Muscle layer of colon (tissue), 2 donors: ENCODE measurements around the gene PEAK3.

ENCODE experiments used
- H3K27ac ChIP-seq: one replicate; pipeline ENCODE4 v1.7.0; 2013; ENCODE audit warnings: low read depth, mild to moderate bottlenecking, low read length, moderate library complexity
- H3K27me3 ChIP-seq, 2 donors: one replicate each; pipeline ENCODE4 v1.7.0; 2013; ENCODE audit warnings: low read length in 2 of 2, mild to moderate bottlenecking in 2 of 2; ENCODE audit not compliant: insufficient read depth in 2 of 2, control insufficient read depth in 1 of 2
- H3K36me3 ChIP-seq: one replicate; pipeline ENCODE4 v1.7.0; 2013; ENCODE audit warnings: mild to moderate bottlenecking, low read length; ENCODE audit not compliant: insufficient read depth
- H3K4me1 ChIP-seq: one replicate; pipeline ENCODE4 v1.7.0; 2013; ENCODE audit warnings: mild to moderate bottlenecking, low read length; ENCODE audit not compliant: insufficient read depth
- H3K4me3 ChIP-seq, 2 donors: one replicate each; pipeline ENCODE4 v1.7.0; 2013; ENCODE audit warnings: low read length in 2 of 2, low read depth in 1 of 2, mild to moderate bottlenecking in 1 of 2, moderate library complexity in 1 of 2
- H3K9ac ChIP-seq: one replicate; pipeline ENCODE4 v1.7.0; 2013; ENCODE audit warnings: low read length
- H3K9me3 ChIP-seq: one replicate; pipeline ENCODE4 v1.7.0; 2013; ENCODE audit warnings: mild to moderate bottlenecking, low read length
- donor health status: abdominal sarcoma.
- donor health status: Adenocarcinoma of cecum.

PEAK3 gene

GRCh38 chr19:2296141-2296540 lies 14.2 kb upstream of the PEAK3 start:
- no peak overlapping the region for H3K9ac ChIP-seq
- no peaks in the 10 kb centered on the region for H3K36me3 ChIP-seq
- H3K9me3 ChIP-seq, result no peaks in the 10 kb centered on the region
- peaks cover 19% of the 10 kb centered on the region for H3K4me1 ChIP-seq
- no peak overlapping the region for H3K27ac ChIP-seq
- peaks cover 0 to 15% of the 10 kb centered on the region in 2 donors for H3K27me3 ChIP-seq
- H3K4me3 ChIP-seq, result no peak overlapping the region

DNA sequence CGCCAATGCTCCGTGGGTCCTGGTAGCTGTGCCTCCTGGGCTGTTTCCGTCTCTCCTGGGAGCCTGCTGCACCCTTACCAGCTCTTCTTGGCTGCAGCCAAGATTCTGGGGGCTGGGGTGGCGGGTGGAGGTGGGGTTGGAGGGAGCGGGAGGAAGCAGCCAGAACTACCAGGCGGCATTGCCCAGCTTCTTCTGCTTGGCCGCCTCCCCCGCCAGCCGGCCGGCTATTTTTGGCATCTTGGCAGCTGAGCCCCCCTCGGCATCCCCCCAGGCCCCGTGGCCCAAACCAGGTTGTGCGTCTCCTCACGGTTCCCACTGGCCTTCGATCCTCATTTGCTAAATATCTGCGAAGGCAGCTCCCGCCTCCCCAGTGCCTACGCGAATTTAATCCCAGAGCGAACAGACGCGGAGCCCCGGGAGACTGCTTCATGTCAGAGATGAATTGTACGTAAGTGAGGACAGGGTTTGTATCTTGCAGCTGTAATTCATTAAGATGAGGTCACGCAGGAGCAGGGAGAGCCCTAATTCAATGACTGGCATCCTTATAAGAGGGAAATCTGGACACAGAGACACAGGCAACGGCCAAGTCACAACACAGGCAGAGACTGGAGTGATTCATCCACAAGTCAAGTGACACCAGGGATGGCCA lies 12.8 kb upstream of the PEAK3 start:
- peak overlapping the region in 1 of 2 donors; percentile 32 for H3K4me3 ChIP-seq
- H3K9me3 ChIP-seq, result no peaks in the 10 kb centered on the region
- H3K9ac ChIP-seq, result peak overlapping the region; percentile 49
- peaks cover 31% of the 10 kb centered on the region for H3K4me1 ChIP-seq
- peaks cover 0 to 25% of the 10 kb centered on the region in 2 donors for H3K27me3 ChIP-seq
- peak overlapping the region; percentile 27 for H3K27ac ChIP-seq
- no peaks in the 10 kb centered on the region for H3K36me3 ChIP-seq

DNA sequence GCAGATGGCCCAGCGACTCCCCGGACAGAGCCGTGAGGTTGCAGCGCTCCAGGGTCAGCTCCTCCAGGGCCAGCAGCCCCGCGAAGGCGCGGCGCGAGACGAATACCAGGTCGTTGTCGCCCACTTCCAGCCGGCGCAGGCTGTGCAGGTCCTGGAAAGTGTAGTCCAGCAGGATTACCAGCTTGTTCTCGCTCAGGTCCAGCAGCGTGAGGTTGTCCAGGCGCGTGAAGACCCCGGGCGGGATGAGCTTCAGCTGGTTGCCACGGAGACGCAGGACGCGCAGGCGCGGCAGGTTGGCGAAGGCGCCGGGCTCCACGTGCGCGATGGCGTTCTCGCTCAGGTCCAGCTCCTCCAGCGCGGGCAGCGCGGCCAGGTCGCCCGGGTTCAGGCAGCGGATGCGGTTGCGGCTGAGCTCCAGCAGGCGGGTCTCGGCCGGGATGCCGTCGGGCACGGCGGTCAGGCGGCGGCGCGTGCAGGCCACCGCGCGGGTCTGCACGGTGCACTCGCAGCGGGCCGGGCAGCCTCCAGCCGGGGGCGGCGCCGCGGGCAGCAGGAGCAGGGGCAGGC lies 9.3 kb upstream of the PEAK3 start:
- Histone ChIP-seq H3K4me1 (peaks cover 31% of the 10 kb centered on the region), H3K36me3 (no peaks in the 10 kb centered on the region), H3K4me3 (peak overlapping the region in 1 of 2 donors; percentile 16), H3K27me3 (peaks cover 0 to 34% of the 10 kb centered on the region in 2 donors), H3K9me3 (no peaks in the 10 kb centered on the region), H3K9ac (no peak overlapping the region), H3K27ac (no peak overlapping the region)

DNA sequence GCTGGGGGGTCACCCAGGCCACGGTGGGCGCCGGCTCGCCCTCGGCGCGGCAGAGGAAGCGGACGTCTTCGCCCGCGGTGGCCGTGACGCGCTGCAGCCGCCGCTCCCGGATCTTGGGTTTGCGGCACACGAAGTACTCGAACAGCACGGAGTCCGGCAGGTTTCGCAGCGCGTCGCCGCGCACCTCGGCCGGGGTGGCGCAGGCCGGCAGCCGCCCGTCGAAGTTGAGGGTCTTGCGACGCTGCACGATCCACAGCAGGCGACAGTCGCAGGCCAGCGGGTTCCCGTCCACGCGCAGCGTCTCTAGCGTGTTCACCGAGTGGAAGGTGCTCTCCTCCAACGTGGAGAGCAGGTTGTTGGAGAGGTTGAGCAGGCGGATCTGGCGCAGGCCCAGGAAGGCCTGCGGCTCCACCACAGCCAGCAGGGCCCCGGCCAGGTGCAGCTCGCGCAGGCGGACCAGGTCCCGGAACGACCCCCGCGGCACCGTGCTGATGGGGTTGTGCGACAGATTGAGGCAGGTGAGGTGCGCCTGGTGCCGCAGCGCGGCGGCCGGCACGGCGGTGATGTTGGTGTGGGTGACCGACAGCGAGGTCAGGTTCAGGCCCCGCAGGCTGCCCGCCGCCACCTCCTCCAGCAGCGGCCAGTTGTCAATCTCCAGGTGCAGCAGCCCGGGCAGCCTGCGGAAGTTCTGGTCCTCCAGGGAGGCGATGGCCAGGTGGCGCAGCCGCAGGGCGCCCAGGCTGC lies 8.6 kb upstream of the PEAK3 start:
- peaks cover 30% of the 10 kb centered on the region for H3K4me1 ChIP-seq
- peak overlapping the region in 1 of 2 donors; percentile 16 for H3K4me3 ChIP-seq
- no peak overlapping the region for H3K27ac ChIP-seq
- H3K27me3 ChIP-seq, result peaks cover 0 to 34% of the 10 kb centered on the region in 2 donors
- H3K36me3 ChIP-seq, result no peaks in the 10 kb centered on the region
- H3K9me3 ChIP-seq, result no peaks in the 10 kb centered on the region
- no peak overlapping the region for H3K9ac ChIP-seq

- Histone ChIP-seq H3K9me3 (no peaks in the 10 kb centered on the region), H3K27me3 (peaks cover 0 to 34% of the 10 kb centered on the region in 2 donors), H3K9ac (no peak overlapping the region), H3K4me3 (no peak overlapping the region), H3K27ac (no peak overlapping the region), H3K36me3 (no peaks in the 10 kb centered on the region), H3K4me1 (peaks cover 23% of the 10 kb centered on the region)
These were observed 7.9 kb upstream of the PEAK3 start for GRCh38 chr19:2289714-2290435.

DNA sequence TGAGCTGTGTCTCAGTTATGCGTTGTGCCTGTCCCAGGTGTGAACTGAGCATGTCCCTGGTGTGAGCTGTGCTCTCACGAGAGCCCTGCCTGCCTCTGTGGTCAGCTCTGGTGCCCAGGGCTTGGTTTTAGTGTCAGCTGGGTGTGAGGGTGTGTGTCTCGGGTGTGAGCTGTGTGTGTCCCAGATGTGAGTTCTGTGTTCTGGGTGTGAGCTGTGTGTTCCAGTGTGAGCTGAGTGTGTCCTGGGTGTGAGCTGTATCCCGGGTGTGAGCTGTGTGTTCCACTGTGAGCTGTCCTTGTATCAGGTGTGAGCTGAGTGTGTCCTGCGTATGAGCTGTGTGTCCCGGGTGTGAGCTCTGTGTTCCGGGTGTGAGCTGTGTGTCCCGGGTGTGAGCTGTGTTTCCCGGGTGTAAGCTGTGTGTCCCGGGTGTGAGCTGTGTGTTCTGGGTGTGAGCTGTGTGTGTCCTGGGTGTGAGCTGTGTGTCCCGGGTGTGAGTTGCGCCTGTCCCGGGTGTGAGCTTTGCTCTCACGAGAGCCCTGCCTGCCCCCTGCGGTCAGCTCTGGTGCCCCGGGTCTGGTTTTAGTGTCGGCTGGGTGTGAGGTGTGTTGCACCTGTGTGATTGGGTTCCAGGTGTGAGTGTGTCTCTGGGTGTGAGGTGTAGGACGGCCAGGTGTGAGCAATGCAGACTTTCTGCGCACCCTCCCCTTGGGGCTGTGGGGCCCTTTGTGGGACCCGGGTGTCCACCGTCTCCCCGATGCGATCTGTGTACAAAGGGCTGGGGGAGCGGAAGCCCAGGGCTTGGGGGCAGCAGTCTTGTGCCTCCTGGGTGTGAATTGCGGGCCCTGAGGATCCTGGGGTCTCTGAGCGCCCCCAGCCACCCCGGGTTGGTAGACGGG lies 7.1 kb upstream of the PEAK3 start:
- H3K4me3 ChIP-seq, result no peak overlapping the region
- H3K27me3 ChIP-seq, result peaks cover 0 to 34% of the 10 kb centered on the region in 2 donors
- H3K9ac ChIP-seq, result no peak overlapping the region

GRCh38 chr19:2288338-2288817 lies 6.4 kb upstream of the PEAK3 start:
- no peaks in the 10 kb centered on the region for H3K36me3 ChIP-seq
- H3K4me1 ChIP-seq, result peaks cover 15% of the 10 kb centered on the region
- no peak overlapping the region for H3K9ac ChIP-seq
- no peaks in the 10 kb centered on the region for H3K9me3 ChIP-seq
- peaks cover 0 to 34% of the 10 kb centered on the region in 2 donors for H3K27me3 ChIP-seq
- H3K27ac ChIP-seq, result no peak overlapping the region
- H3K4me3 ChIP-seq, result no peak overlapping the region

More for the DNA sequence above, 7.1 kb upstream of the PEAK3 start:
- no peaks in the 10 kb centered on the region for H3K36me3 ChIP-seq
- no peaks in the 10 kb centered on the region for H3K9me3 ChIP-seq
- H3K27ac ChIP-seq, result no peak overlapping the region
- H3K4me1 ChIP-seq, result peaks cover 18% of the 10 kb centered on the region

DNA sequence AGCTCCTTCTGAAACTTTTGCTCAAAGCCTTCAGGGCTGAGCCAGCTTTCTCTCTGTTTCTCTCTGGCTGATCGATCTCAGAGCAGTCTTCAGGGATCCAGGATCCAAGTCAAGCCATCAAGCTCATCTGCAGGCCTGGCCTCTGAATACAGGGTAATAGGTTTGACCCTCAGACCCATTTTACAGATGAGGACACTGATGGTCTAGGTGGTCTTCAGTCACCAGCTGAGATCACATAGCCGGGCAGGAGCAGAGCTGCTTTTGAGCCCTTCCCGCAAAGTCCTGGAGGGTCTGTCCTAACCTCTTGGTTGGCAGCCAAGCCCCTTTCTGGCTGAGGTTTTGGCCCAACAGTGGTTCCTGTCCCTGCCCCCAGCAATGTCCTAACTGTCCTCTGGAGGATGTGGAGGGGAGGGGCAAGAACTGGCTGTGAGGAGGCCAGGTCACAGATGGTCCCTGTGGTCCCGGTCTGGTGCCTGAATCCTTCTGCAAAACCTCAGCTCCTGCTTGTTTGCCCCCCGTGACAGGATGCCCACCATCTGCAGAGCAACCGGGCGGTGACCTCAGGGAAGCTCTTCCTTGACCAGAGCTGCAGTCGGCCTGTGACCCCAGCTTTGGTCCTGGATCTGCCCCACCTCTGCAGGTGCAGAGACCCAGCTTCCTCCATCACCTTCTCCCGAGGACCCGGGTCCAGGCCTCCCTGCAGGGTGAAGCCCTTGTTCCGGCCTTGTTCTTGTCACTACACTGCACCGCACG lies 5.8 kb upstream of the PEAK3 start:
- H3K4me3 ChIP-seq, result no peak overlapping the region
- no peak overlapping the region for H3K27ac ChIP-seq
- peaks cover 15% of the 10 kb centered on the region for H3K4me1 ChIP-seq
- peaks cover 0 to 34% of the 10 kb centered on the region in 2 donors for H3K27me3 ChIP-seq
- H3K9ac ChIP-seq, result no peak overlapping the region
- H3K9me3 ChIP-seq, result no peaks in the 10 kb centered on the region
- no peaks in the 10 kb centered on the region for H3K36me3 ChIP-seq

- Histone ChIP-seq H3K27me3 (peaks cover 0 to 32% of the 10 kb centered on the region in 2 donors), H3K4me1 (peaks cover 15% of the 10 kb centered on the region), H3K36me3 (no peaks in the 10 kb centered on the region), H3K27ac (no peak overlapping the region), H3K4me3 (no peak overlapping the region), H3K9ac (no peak overlapping the region), H3K9me3 (no peaks in the 10 kb centered on the region)
These were observed 4.6 kb upstream of the PEAK3 start for GRCh38 chr19:2286402-2287140.
